Fibroblast of mammary gland (primary cell): Measurements from ENCODE around the gene PSPH.
A peak's percentile ranks its signal among the peaks of the same experiment; 100 is the strongest.
"Not testable (repeated sequence)": the region's sequence is repeated elsewhere in the genome, so short reads cannot be mapped to it uniquely, and the experiment has no call there.

Experiments used
- DNase-seq: peaks from one replicate; pipeline ENCODE4 v3.0.0-alpha.2; 2010; ENCODE audit warnings: low read depth
- H3K4me3 ChIP-seq: 2 replicates; pipeline ENCODE4 v1.5.1; 2011; ENCODE audit warnings: low read depth, mild to moderate bottlenecking, low read length, moderate library complexity; ENCODE audit not compliant: control insufficient read depth
- TF ChIP-seq, protein P1 (sequence below): conservative IDR thresholded peaks from 2 replicates; pipeline ENCODE4 v1.5.1; 2011; ENCODE audit warnings: low read depth, low read length, inconsistent platforms; ENCODE audit not compliant: control insufficient read depth, insufficient read depth

PSPH gene

DNA sequence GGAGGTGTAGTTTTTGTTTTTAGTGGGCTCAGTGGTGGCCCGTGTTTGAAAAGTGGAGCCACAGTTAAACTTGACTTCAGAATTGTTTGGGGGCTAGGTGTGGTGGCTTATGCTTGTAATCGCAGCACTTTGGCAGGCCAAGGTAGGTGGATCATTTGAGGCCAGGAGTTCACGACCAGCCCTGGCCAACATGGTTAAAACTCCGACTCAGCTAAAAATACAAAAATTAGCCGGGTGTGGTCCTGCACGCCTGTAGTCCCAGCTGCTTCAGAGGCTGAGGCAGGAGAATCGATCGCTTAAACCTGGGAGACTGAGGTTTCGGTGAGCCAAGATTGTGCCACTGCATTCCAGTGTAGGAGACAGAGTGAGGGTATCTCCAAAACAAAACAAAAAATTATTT, 2.1 kb upstream of the PSPH start:
- H3K4me3 ChIP-seq, result no peak overlapping the region
- TF ChIP-seq, protein P1, sequence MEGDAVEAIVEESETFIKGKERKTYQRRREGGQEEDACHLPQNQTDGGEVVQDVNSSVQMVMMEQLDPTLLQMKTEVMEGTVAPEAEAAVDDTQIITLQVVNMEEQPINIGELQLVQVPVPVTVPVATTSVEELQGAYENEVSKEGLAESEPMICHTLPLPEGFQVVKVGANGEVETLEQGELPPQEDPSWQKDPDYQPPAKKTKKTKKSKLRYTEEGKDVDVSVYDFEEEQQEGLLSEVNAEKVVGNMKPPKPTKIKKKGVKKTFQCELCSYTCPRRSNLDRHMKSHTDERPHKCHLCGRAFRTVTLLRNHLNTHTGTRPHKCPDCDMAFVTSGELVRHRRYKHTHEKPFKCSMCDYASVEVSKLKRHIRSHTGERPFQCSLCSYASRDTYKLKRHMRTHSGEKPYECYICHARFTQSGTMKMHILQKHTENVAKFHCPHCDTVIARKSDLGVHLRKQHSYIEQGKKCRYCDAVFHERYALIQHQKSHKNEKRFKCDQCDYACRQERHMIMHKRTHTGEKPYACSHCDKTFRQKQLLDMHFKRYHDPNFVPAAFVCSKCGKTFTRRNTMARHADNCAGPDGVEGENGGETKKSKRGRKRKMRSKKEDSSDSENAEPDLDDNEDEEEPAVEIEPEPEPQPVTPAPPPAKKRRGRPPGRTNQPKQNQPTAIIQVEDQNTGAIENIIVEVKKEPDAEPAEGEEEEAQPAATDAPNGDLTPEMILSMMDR, result no peak
- no peak for DNase-seq

DNA sequence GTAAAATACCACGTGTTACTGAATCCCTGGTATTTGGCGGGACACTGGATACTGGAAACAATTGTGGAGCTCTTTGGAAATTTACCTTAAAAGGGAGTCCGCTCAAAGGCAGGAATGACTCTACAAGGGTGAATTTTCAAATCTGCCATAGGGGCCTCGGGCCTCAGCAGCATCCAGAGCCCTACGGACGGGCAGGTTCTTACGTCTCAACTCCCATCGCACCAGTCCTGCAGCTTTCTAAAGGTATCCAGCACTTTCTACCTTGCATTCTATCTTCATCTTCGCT, 248 bp downstream of the PSPH start:
- TF ChIP-seq, protein P1, result no peak
- DNase-seq, result no peak
- H3K4me3 ChIP-seq, result peak overlapping the region; percentile 94

DNA sequence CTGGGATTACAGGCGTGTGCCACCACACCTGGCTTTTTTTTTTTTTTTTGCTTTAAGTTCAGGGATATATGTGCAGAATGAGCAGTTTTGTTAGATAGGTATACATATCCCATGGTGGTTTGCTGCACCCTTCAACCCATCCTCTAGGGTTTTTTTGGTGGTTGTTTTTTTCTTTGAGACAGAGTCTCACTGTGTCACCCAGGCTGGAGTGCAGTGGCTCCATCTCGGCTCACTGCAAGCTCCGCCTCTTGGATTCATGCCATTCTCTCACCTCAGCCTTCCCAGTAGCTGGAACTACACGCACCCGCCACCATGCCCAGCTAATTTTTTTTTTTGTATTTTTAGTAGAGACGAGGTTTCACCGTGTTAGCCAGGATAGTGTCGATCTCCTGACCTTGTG, 2.5 kb downstream of the PSPH start:
- not testable (repeated sequence) for H3K4me3 ChIP-seq, DNase-seq

DNA sequence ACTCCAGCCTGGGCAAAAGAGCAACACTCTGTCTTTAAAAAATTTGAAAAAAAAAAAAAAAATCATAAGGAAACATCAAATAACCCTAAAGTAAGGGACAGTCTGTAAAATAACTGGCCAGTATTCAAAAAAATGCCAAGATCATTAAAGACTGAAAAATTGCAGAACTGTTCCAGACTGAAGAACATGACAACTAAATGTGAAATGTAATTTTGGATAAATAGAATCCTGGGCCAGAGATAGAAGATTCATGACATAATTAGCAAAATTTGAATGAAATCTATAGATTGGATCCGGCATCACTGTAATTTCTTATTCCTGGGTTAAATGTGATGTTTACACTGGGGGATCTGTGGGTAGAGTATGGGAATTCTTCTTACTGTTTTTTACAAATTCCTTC, 3.0 kb downstream of the PSPH start:
- no peak for DNase-seq
- TF ChIP-seq, protein P1, result no peak
- no peak overlapping the region for H3K4me3 ChIP-seq

DNA sequence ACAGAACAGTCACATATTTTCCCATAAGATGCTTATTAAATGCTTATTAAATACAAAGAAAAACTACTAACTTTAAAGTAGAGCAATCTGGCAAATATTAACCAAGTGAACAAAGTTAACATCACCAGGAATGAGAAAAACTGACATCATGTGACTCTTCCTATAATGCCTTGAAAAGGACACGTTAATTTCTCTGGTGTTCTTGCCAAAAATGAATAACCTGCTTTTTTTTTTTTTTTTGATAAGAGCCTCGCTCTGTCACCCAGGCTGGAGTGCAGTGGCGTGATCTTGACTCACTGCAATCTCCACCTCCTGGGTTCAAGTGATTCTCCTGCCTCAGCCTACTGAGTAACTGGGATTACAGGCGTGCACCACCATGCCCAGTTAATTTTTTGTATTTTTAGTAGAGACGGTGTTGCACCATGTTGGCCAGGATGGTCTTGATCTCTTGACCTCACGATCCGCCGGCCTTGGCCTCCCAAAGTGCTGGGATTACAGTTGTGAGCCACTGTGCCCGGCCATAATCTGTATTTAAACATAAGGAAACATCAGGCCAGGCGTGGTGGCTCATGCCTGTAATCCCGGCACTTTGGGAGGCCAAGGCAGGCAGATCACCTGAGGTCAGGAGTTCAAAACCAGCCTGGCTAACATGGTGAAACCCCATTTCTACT, 3.7 kb downstream of the PSPH start:
- DNase-seq, H3K4me3 ChIP-seq: not testable (repeated sequence)

DNA sequence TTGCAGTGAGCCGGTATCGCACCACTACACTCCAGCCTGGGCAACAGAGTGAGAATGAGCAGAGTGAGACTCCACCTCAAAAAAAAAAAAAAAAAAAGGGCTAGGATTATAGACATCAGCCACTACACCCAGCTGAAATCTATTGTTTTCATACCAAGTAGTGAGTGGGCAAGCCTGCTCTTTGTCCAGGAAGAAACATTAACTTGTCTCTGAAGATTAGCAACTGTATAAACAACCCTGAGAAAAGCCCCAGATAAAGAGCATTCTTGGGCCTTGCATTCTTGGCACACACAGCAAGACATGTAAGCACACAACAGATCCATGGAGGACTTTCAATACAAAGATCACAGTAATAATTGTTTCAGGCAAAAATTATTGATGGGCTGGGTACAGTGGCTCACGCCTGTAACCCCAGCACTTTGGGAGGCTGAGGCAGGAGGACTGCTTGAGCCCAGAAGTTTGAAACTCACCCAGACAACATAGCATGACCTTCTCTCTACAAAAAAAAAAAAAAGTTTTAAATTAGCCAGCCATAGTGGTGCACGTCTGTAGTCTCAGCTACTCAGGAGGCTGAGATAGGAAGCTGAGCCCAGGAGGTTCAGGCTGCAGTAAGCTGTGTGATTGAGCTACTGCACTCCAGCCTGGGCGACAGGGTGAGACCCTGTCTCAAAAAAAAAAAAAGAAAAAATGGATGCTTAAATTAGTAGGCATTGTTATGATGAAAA, 4.4 kb downstream of the PSPH start:
- TF ChIP-seq, protein P1, result no peak
- DNase-seq, result peak; percentile 73
- H3K4me3 ChIP-seq, result no peak overlapping the region

DNA sequence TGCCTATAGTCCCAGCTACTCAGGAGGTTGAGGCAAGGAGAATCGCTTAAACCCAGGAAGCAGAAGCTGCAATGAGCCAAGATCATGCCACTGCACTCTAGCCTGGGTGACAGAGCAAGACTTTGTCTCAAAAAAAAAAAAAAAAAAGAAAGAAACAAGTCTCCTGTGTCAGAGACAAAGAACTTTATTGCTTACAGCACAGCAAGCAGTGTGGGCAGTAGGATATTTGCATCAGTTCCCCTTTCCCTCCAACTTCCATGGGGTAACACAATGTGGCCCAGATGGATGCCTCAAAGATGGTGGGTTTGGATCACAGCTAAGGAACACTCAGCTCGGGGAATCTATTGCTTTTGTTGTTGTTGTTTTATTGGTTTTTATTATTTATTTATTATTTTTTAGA, 5.5 kb downstream of the PSPH start:
- DNase-seq, H3K4me3 ChIP-seq: not testable (repeated sequence)

DNA sequence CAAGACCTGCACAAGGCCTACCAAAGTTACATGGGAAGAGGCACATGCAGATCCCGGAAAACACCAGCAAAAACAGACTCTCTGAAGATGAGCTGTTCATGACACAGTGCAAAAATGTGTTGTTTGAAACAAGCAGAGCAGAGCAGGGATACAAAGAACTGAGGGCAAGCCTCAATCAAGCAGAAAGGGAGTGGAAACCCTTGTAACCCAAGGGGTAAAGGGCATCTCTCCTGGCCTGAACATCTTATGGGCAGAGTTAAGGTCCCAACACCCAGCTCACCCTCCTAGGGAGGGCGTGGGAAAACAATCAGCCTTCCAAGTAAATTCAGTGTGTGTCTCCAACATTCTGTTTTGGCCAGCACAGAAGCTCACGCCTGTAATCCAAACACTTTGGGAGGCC, 10.5 kb downstream of the PSPH start:
- no peak for DNase-seq
- TF ChIP-seq, protein P1, result no peak
- H3K4me3 ChIP-seq, result no peak overlapping the region
